Erythroblast (primary cell): ENCODE results near the gene INSYN2A.

Experiments
- GATA1 ChIP-seq: IDR thresholded peaks from 2 replicates; pipeline ENCODE4 v1.6.1; 2011; ENCODE audit warnings: low read depth, mild to moderate bottlenecking, control low read depth, low read length, moderate library complexity
- POLR2A ChIP-seq: IDR thresholded peaks from 2 replicates; pipeline ENCODE4 v1.6.1; 2011; ENCODE audit warnings: mild to moderate bottlenecking, low read length

DNA sequence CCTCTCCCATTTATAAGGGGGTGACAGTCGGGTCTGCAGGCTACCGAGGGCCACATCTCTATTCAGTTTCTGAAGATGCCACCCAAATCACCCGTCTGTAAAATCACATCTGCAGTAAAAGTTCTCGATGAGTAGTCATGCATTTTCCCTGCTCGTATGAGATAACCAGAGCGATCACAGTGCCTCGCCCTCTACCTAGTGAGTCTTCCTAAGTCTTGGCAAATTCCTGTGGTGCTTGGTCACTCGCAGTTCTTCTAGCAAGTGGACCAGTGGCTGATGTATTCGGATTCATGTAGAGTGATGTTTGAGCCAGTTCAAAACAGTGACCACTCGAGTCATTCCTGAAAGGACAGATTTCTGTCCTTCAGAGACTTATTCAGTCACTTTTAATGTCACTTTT lies 44.9 kb downstream of the INSYN2A start:
- TF ChIP-seq POLR2A (no peak), GATA1 (no peak)
